SHP77 treated with DMSO at 0.1 percent for 48 hours (cell line): ENCODE results near the gene EBLN1.
"Not testable (repeated sequence)": the region's sequence is repeated elsewhere in the genome, so short reads cannot be mapped to it uniquely, and the experiment has no call there.

ENCODE experiments used
- DNase-seq: peaks from one replicate; lab custom pipeline; 2025; lab: John Stamatoyannopoulos, UW

EBLN1 gene

GRCh38 chr10:22228167-22228938 is 10.5 kb upstream of the EBLN1 start:
- DNase-seq = no peak

DNA sequence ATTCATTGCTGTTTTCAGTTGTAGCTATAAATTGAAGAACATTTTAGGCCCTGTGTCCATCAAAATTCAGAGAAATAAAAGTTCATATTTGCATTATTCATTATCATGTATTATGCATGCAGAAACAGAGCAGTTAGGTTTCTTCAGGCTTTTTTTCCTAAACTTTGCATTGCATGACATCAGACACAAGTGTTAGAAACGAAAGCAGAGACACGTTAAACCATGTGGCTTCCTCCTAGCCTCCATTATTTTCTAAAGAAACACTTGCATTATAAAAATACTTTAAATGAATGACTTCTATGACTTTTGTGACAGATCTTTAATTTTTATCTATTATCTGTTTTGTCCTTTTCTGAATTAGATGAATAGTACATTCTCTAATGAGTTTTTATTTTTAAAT is 8.8 kb upstream of the EBLN1 start:
- no peak for DNase-seq

- DNase-seq = no peak
Measured at GRCh38 chr10:22222236-22223190, 4.7 kb upstream of the EBLN1 start.

GRCh38 chr10:22219308-22219707 is 1.5 kb upstream of the EBLN1 start:
- no peak for DNase-seq

DNA sequence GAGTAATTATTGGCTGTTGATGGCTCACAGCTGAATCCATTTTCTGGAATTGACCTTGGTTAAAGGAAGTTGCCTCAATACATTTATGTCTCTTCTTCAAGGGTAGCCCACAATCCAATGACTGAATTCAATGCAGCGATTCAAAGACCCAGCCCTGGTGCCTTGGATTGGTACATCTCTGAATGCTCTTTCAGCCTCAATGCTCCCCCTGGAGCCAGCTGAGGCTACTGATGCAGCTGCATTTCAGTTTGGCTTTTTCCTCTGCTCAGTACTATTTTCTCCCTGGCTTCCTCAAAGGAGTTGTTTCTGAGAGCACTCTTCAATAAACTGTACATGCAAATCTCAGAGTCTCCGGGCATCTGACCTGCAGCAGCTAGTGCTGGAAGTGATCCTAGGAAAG is 633 bp upstream of the EBLN1 start:
- no peak for DNase-seq

- DNase-seq = not testable (repeated sequence)
Measured at GRCh38 chr10:22217084-22217483, 731 bp downstream of the EBLN1 start.

- no peak for DNase-seq
Measured at GRCh38 chr10:22210267-22210666, 7.5 kb downstream of the EBLN1 start.

DNA sequence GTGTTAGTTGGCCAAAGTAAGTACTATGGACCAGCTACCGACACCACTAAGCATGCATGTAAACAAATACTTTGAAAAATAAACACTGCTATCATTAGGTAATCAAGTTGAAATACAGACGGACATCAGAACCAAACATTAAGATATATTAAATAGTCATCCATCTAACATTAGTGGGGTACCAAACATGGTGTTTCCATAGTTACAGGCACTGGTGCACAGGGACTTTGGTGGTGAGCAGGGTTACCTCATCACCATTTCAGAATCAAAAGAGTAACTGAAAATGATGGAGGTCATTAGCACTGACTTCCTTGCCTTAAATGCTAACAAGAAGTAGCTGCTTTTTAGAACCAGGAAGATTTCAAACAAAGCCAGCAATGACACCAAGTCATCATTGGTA is 23.9 kb downstream of the EBLN1 start:
- DNase-seq = no peak

- DNase-seq = no peak
Measured at GRCh38 chr10:22185586-22185985, 32.2 kb downstream of the EBLN1 start.

DNA sequence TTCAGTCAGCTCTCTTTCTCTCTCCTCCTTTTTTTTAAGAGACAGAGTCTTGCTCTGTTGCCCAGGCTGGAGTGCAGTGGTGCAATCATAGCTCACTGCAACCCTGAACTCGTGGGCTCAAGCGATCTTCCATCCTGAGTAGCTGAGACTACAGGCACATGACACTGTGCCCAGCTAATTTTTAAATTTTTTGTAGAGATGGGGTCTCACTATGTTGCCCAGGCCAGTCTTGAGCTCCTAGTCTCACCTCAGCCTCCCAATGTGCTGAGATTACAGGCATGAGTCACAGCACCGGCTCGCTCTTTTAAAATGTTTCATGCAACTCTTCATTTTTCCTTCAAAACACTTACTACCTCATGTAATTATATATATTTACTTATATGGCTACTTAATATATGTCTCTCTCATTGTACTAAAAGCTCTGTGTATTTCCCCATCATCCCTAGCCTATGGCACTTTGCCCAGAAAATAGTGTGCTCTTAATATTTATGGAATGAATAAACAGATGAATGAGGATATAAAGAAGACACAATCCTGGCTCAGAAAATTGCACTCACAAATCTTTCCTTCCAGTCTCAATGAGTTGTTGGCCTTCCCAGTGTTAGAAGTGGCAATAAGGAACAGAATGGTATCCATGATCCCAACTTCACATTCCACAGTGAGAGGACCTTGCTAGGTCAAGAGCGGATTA is 33.9 kb downstream of the EBLN1 start:
- DNase-seq = no peak

DNA sequence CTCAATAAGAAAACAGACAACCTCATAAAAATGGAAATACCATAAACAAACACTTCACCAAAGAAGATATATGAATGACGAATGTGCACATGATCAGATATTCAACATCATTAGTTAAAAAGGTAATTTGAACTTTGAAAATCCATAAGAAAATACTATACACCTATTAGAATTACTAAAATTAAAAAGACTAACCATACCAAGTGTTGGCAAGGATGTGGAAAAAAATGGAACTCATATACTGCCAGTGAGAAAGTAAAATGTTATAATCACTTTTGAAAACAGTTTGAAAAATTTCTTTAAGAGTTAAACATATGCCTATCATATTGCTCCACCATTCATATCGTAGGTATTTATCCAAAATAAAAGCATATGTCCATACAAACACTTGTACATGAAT is 37.1 kb downstream of the EBLN1 start:
- no peak for DNase-seq

DNA sequence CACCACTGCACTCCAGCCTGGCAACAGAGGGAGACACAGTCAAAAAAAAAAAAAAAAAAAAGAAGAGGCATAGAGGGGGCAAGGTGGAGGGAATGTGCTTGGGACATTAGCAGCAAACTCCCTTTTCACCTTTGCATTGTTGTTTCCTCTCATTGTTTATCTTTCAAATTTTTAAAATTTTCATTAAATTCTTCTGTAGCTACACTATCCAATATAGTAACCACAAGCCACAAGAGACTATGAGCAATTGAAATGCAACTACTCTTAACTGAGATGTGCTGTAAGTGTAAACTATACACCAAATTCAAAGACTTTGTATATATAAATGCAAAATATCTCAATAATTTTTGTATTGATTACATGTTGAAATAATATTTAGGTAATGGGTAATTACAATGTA is 43.4 kb downstream of the EBLN1 start:
- no peak for DNase-seq

DNA sequence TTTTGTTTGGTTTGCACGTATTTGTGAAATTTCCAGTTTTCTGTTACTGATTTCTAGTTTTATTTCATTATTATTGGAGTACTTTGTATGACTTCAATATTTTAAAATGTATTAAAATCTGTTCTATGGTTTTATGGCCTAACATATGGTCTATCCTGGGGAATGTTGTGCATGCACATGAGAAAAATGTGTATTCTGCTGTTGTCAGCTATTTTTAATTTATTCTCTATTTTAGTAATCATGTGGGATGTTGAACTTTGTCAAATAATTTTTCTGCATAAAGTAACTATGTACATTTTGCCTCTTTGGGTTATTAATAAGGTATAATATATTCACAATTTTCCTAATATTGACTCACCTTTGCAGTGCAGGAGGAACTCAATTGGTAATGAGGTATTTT is 46.7 kb downstream of the EBLN1 start:
- no peak for DNase-seq

DNA sequence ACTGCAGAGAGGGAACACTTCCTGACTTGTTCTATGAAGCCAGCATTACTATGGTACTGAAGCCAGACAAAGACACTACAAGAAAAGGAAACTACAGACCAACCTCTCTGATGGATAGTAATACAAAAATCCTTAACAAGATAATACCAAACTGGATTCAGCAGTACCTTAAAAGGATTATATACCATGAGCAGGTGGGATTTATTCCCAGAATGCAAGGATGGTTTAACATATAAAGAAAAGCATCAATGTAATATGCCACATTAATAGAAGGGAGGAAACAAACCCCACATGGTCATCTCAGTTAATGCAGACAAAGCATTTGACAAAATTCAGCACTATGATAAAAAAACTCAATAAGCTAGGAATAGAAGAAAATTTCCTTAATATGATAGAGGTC is 47.2 kb downstream of the EBLN1 start:
- no peak for DNase-seq

- no peak for DNase-seq
Measured at GRCh38 chr10:22159979-22160378, 57.8 kb downstream of the EBLN1 start.

- DNase-seq = no peak
Measured at GRCh38 chr10:22159180-22159579, 58.6 kb downstream of the EBLN1 start.
